Fibroblast of skin of back (primary cell): ENCODE results near the gene ACE2. TPM values are rescaled to one million over a fixed set of nuclear protein-coding genes. Genes with fewer than 3 reads are reported as not detected.
"Not testable (repeated sequence)": the region's sequence is repeated elsewhere in the genome, so short reads cannot be mapped to it uniquely, and the experiment has no call there.

Source experiments
- DNase-seq: peaks from one replicate; pipeline ENCODE4 v3.0.0-alpha.2; 2013
- polyA plus RNA-seq, 2 experiments: library from polyadenylated mRNA; unstranded; fragments of 120-200 nt; gene quantifications; one replicate each; pipeline ENCODE4 v1.2.1, GENCODE V29; 2013; ENCODE audit not compliant: insufficient read length in 2 of 2

ACE2 gene
- not detected for polyA plus RNA-seq (2013, experiment 1 of 2; ENCODE audit: insufficient read length)
- not detected for polyA plus RNA-seq (2013, experiment 2 of 2; ENCODE audit: insufficient read length)

- no peak for DNase-seq
Measured at GRCh38 chrX:15600745-15601144, at the start of gene ACE2. TSS of gene ACE2 (minus strand) at chrX:15600960. CDS start at chrX:15600911, 49 bp downstream.

GRCh38 chrX:15647510-15647909 is 46.8 kb upstream of the ACE2 start:
- DNase-seq: not testable (repeated sequence)

- no peak for DNase-seq
Measured at GRCh38 chrX:15646543-15646942, 45.8 kb upstream of the ACE2 start.

GRCh38 chrX:15646031-15646430 is 45.3 kb upstream of the ACE2 start:
- DNase-seq: no peak

- DNase-seq: no peak
Measured at GRCh38 chrX:15645266-15645665, 44.5 kb upstream of the ACE2 start.

- no peak for DNase-seq
Measured at GRCh38 chrX:15644560-15644872, 43.8 kb upstream of the ACE2 start.

- no peak for DNase-seq
Measured at GRCh38 chrX:15643786-15644559, 43.2 kb upstream of the ACE2 start.

- no peak for DNase-seq
Measured at GRCh38 chrX:15631637-15632036, 30.9 kb upstream of the ACE2 start.

- no peak for DNase-seq
Measured at GRCh38 chrX:15623054-15623453, 22.3 kb upstream of the ACE2 start.

GRCh38 chrX:15619053-15619755 is 18.4 kb upstream of the ACE2 start:
- DNase-seq: peak; percentile 4

GRCh38 chrX:15617111-15617510 is 16.4 kb upstream of the ACE2 start:
- no peak for DNase-seq

GRCh38 chrX:15616531-15616930 is 15.8 kb upstream of the ACE2 start:
- no peak for DNase-seq

- DNase-seq: no peak
Measured at GRCh38 chrX:15607067-15607466, 6.3 kb upstream of the ACE2 start.

- no peak for DNase-seq
Measured at GRCh38 chrX:15606136-15606535, 5.4 kb upstream of the ACE2 start.

- DNase-seq: no peak
Measured at GRCh38 chrX:15605226-15605625, 4.5 kb upstream of the ACE2 start.

GRCh38 chrX:15602761-15603160 is 2.0 kb upstream of the ACE2 start:
- DNase-seq: no peak

GRCh38 chrX:15601932-15602331 is 1.2 kb upstream of the ACE2 start:
- DNase-seq: no peak

GRCh38 chrX:15600049-15600448 is 711 bp downstream of the ACE2 start:
- DNase-seq: no peak

- no peak for DNase-seq
Measured at GRCh38 chrX:15599461-15599860, 1.3 kb downstream of the ACE2 start.

GRCh38 chrX:15598026-15598425 is 2.7 kb downstream of the ACE2 start:
- DNase-seq: peak; percentile 2

- no peak for DNase-seq
Measured at GRCh38 chrX:15594371-15594770, 6.4 kb downstream of the ACE2 start.

GRCh38 chrX:15579778-15580747 is 20.7 kb downstream of the ACE2 start:
- no peak for DNase-seq

- DNase-seq: peak; percentile 3
Measured at GRCh38 chrX:15576019-15576418, 24.7 kb downstream of the ACE2 start.
